HepG2 (cell line): ENCODE results near the gene PCYOX1L. TPM values are rescaled to one million over a fixed set of nuclear protein-coding genes. Genes with fewer than 3 reads are reported as not detected.

Experiments
- AGO2 ChIP-seq: fragments of 200-400 bp; formaldehyde crosslinking; optimal IDR thresholded peaks from 2 replicates; pipeline ENCODE3; 2017; ENCODE audit warnings: mild to moderate bottlenecking, low read depth, low read length, moderate library complexity
- ATF7-NPFF ChIP-seq: sonication (generic); formaldehyde crosslinking; IDR thresholded peaks from 2 replicates; pipeline ENCODE4 v1.8.1; 2023; ENCODE audit warnings: mild to moderate bottlenecking, low read depth, missing genetic modification reagents, moderate library complexity
- CHD4 ChIP-seq: fragments of 200-600 bp; sonication (generic); IDR thresholded peaks from 2 replicates; pipeline ENCODE4 v1.7.0; 2017; ENCODE audit warnings: mild to moderate bottlenecking, low read length, borderline replicate concordance
- DNMT3B ChIP-seq: conservative IDR thresholded peaks from 2 replicates; pipeline ENCODE4 v1.6.1; 2016; ENCODE audit warnings: missing biosample characterization, control low read depth
- FOSL2 ChIP-seq: sonication (generic); formaldehyde crosslinking; IDR thresholded peaks from 2 replicates; pipeline ENCODE4 v1.4.0; 2020; ENCODE audit warnings: missing genetic modification reagents
- FOXJ3 ChIP-seq: sonication (generic); formaldehyde crosslinking; IDR thresholded peaks from 2 replicates; pipeline ENCODE4 v1.4.0; 2020; ENCODE audit warnings: missing genetic modification reagents, mild to moderate bottlenecking, borderline replicate concordance
- HDAC1 ChIP-seq: sonication (generic); formaldehyde crosslinking; IDR thresholded peaks from 2 replicates; pipeline ENCODE4 v1.5.1; 2020; ENCODE audit warnings: mild to moderate bottlenecking, missing genetic modification reagents
- IRF9 ChIP-seq: sonication (generic); formaldehyde crosslinking; IDR thresholded peaks from 2 replicates; pipeline ENCODE4 v1.8.0; 2022; ENCODE audit warnings: missing genetic modification reagents, mild to moderate bottlenecking, borderline replicate concordance
- JUN ChIP-seq: sonication (generic); formaldehyde crosslinking; IDR thresholded peaks from 2 replicates; pipeline ENCODE4 v1.4.0; 2020; ENCODE audit warnings: mild to moderate bottlenecking, missing genetic modification reagents
- MED8 ChIP-seq: sonication (generic); formaldehyde crosslinking; IDR thresholded peaks from 2 replicates; pipeline ENCODE4 v1.8.1; 2023; ENCODE audit warnings: mild to moderate bottlenecking, missing genetic modification reagents; ENCODE audit not compliant: insufficient replicate concordance
- NAIF1 ChIP-seq: sonication (generic); formaldehyde crosslinking; IDR thresholded peaks from 2 replicates; pipeline ENCODE4 v1.5.0; 2020; ENCODE audit warnings: mild to moderate bottlenecking, missing genetic modification reagents, borderline replicate concordance
- PAF1 ChIP-seq: IDR thresholded peaks from 2 replicates; pipeline ENCODE4 v1.6.1; 2016; ENCODE audit warnings: missing genetic modification reagents, missing compliant biosample characterization
- RBAK ChIP-seq: sonication (generic); formaldehyde crosslinking; IDR thresholded peaks from 2 replicates; pipeline ENCODE4 v1.5.1; 2020; ENCODE audit warnings: mild to moderate bottlenecking, missing genetic modification reagents
- RBFOX2 ChIP-seq: fragments of 200-400 bp; formaldehyde crosslinking; IDR thresholded peaks from 2 replicates; pipeline ENCODE4 v1.6.1; 2017; ENCODE audit warnings: low read depth, mild to moderate bottlenecking, low read length
- SIX1 ChIP-seq: sonication (generic); formaldehyde crosslinking; IDR thresholded peaks from 2 replicates; pipeline ENCODE4 v1.4.0; 2020; ENCODE audit warnings: missing genetic modification reagents, borderline replicate concordance
- SP2 ChIP-seq: sonication (generic); formaldehyde crosslinking; IDR thresholded peaks from 2 replicates; pipeline ENCODE4 v1.5.1; 2020; ENCODE audit warnings: mild to moderate bottlenecking, missing genetic modification reagents
- TBP ChIP-seq: sonication (generic); formaldehyde crosslinking; IDR thresholded peaks from 2 replicates; pipeline ENCODE4 v1.5.0; 2020; ENCODE audit warnings: missing genetic modification reagents
- TCF7 ChIP-seq: sonication (generic); IDR thresholded peaks from 2 replicates; pipeline ENCODE4 v1.6.1; 2016; ENCODE audit warnings: antibody characterized with exemption, low read depth
- THAP7 ChIP-seq: sonication (generic); formaldehyde crosslinking; IDR thresholded peaks from 2 replicates; pipeline ENCODE4 v1.8.1; 2023; ENCODE audit warnings: mild to moderate bottlenecking, missing genetic modification reagents
- XRCC5 ChIP-seq: fragments of 200-400 bp; formaldehyde crosslinking; optimal IDR thresholded peaks from 2 replicates; pipeline ENCODE3; 2017; ENCODE audit warnings: mild to moderate bottlenecking, low read length
- YY1 ChIP-seq: IDR thresholded peaks from 2 replicates; pipeline ENCODE4 v1.6.1; 2011; ENCODE audit warnings: low read length, low read depth, moderate library complexity, mild to moderate bottlenecking; ENCODE audit not compliant: insufficient read depth, insufficient replicate concordance
- ZNF224 ChIP-seq: sonication (generic); formaldehyde crosslinking; IDR thresholded peaks from 2 replicates; pipeline ENCODE4 v1.5.0; 2020; ENCODE audit warnings: mild to moderate bottlenecking, missing genetic modification reagents
- ZNF274 ChIP-seq: sonication (generic); formaldehyde crosslinking; IDR thresholded peaks from 2 replicates; pipeline ENCODE4 v1.5.1; 2020; ENCODE audit warnings: mild to moderate bottlenecking, missing genetic modification reagents
- ZNF367 ChIP-seq: sonication (generic); formaldehyde crosslinking; IDR thresholded peaks from 2 replicates; pipeline ENCODE4 v1.4.0; 2020; ENCODE audit warnings: missing genetic modification reagents, borderline replicate concordance
- ZNF530 ChIP-seq: sonication (generic); formaldehyde crosslinking; IDR thresholded peaks from 2 replicates; pipeline ENCODE4 v1.5.0; 2020; ENCODE audit warnings: low read depth, mild to moderate bottlenecking, missing genetic modification reagents
- ZNF574 ChIP-seq: sonication (generic); formaldehyde crosslinking; IDR thresholded peaks from 2 replicates; pipeline ENCODE4 v1.4.0; 2020; ENCODE audit warnings: missing genetic modification reagents
- ZNF749 ChIP-seq: sonication (generic); formaldehyde crosslinking; IDR thresholded peaks from 2 replicates; pipeline ENCODE4 v1.8.0; 2022; ENCODE audit warnings: mild to moderate bottlenecking, missing genetic modification reagents, moderate library complexity, borderline replicate concordance
- ZSCAN21 ChIP-seq: sonication (generic); formaldehyde crosslinking; IDR thresholded peaks from 2 replicates; pipeline ENCODE4 v1.8.0; 2022; ENCODE audit warnings: mild to moderate bottlenecking, missing genetic modification reagents, moderate library complexity, borderline replicate concordance
- polyA plus RNA-seq, 8 experiments: library from polyadenylated mRNA; depleted of rRNA in 3 of 8; stranded (reverse) in 7 of 8; unstranded in 1 of 8; fragments of >200 nt; fragmentation: Illumina TruSeq in 4 of 8; extraction: Trizol in 4 of 8; gene quantifications; 2 replicates each; pipeline versions ENCODE4 v1.2.1 to v1.2.3, GENCODE V29; 2011 to 2016; ENCODE audit warnings: low read depth in 4 of 8, missing spikeins in 1 of 8, mixed read lengths in 1 of 8; ENCODE audit not compliant: insufficient read depth in 1 of 8
- total RNA-seq, 5 experiments: library from RNA; depleted of rRNA; stranded (reverse); fragments of >200 nt; fragmentation: Illumina TruSeq; extraction: Trizol; gene quantifications; 2 replicates each; pipeline ENCODE4 v1.2.3, GENCODE V29; 2016; ENCODE audit warnings: low read depth in 1 of 5

The PCYOX1L gene
- total and polyA plus RNA-seq, 2 of the 13 experiments (the other 11 are each of a cell fraction or from before 2014, with no cell fraction given), result 1.00 to 3.7 TPM

- TF ChIP-seq ZNF749 (CRISPR knock-in tag), result no peak
- no peak for TF ChIP-seq CHD4
- TF ChIP-seq ZNF367 (CRISPR knock-in tag), result no peak
- no peak for TF ChIP-seq FOXJ3
- no peak for TF ChIP-seq ZNF274
- TF ChIP-seq AGO2, result no peak
- no peak for TF ChIP-seq NAIF1
- no peak for TF ChIP-seq THAP7 (CRISPR knock-in tag)
- peak; percentile 49; the same call in 1 of the 2 replicates for TF ChIP-seq ZSCAN21 (CRISPR knock-in tag)
- TF ChIP-seq ZNF530, result no peak
- no peak for TF ChIP-seq XRCC5
- TF ChIP-seq HDAC1, result peak; percentile 30; the same call in 1 of the 2 replicates
- TF ChIP-seq YY1, result peak; percentile 45
- TF ChIP-seq TBP (CRISPR knock-in tag), result no peak
- no peak for TF ChIP-seq RBAK
- TF ChIP-seq FOSL2, result peak; percentile 63
- no peak for TF ChIP-seq ATF7-NPFF (CRISPR knock-in tag)
- no peak for TF ChIP-seq IRF9 (CRISPR knock-in tag)
- TF ChIP-seq SIX1 (CRISPR knock-in tag), result no peak
- no peak for TF ChIP-seq PAF1 (CRISPR knock-in tag)
- no peak for TF ChIP-seq MED8 (CRISPR knock-in tag)
- TF ChIP-seq JUN, result peak; percentile 71; the same call in 1 of the 2 replicates
- TF ChIP-seq ZNF224 (CRISPR knock-in tag), result no peak
- TF ChIP-seq SP2 (CRISPR knock-in tag), result no peak
- no peak for TF ChIP-seq DNMT3B (CRISPR knock-in tag)
- TF ChIP-seq ZNF574 (CRISPR knock-in tag), result peak; percentile 55; the same call in 1 of the 2 replicates
- TF ChIP-seq TCF7, result no peak
- no peak for TF ChIP-seq RBFOX2
These were observed 22.7 kb downstream of the PCYOX1L start (continued) for GRCh38 chr5:149380466-149381121.
